HUDEP-2 (cell line): ENCODE measurements around the gene TKT.

Experiments used
- DNase-seq, 76 experiments: peaks; one replicate each; lab custom pipeline; 2025; ENCODE audit not compliant: unreplicated experiment in 76 of 76; lab: John Stamatoyannopoulos, UW

Gene TKT

GRCh38 chr3:53199834-53200233 lies 56.0 kb downstream of the TKT start:
- DNase-seq, result peak in 10 of 76 experiments; percentile 4 to 26 (median 14)

GRCh38 chr3:53198996-53199395 lies 56.8 kb downstream of the TKT start:
- no peak for DNase-seq

GRCh38 chr3:53198256-53198977 lies 57.4 kb downstream of the TKT start:
- DNase-seq, result no peak

- DNase-seq, result peak in 18 of 76 experiments; percentile 7 to 80 (median 40)
Observed at GRCh38 chr3:53196575-53197407, 59.0 kb downstream of the TKT start.

- peak in 27 of 76 experiments; percentile 1 to 41 (median 18) for DNase-seq
Observed at GRCh38 chr3:53195602-53196574, 59.9 kb downstream of the TKT start.

GRCh38 chr3:53195066-53195450 lies 60.8 kb downstream of the TKT start:
- no peak for DNase-seq

GRCh38 chr3:53194210-53195065 lies 61.4 kb downstream of the TKT start:
- DNase-seq, result no peak

- no peak for DNase-seq
Observed at GRCh38 chr3:53193466-53194209, 62.2 kb downstream of the TKT start.

- DNase-seq, result no peak
Observed at GRCh38 chr3:53192608-53193007, 63.2 kb downstream of the TKT start.

GRCh38 chr3:53191836-53192480 lies 63.9 kb downstream of the TKT start:
- DNase-seq, result no peak

GRCh38 chr3:53190659-53191058 lies 65.2 kb downstream of the TKT start:
- no peak for DNase-seq

GRCh38 chr3:53189276-53189675 lies 66.5 kb downstream of the TKT start:
- DNase-seq, result no peak

- no peak for DNase-seq
Observed at GRCh38 chr3:53188720-53189119, 67.1 kb downstream of the TKT start.

- no peak for DNase-seq
Observed at GRCh38 chr3:53188136-53188685, 67.6 kb downstream of the TKT start.

GRCh38 chr3:53187430-53187829 lies 68.4 kb downstream of the TKT start:
- no peak for DNase-seq

- DNase-seq, result no peak
Observed at GRCh38 chr3:53186726-53187125, 69.1 kb downstream of the TKT start.

GRCh38 chr3:53185761-53186465 lies 69.9 kb downstream of the TKT start:
- DNase-seq, result no peak

- DNase-seq, result no peak
Observed at GRCh38 chr3:53184701-53185100, 71.1 kb downstream of the TKT start.
